Inflammatory macrophage (primary cell): ENCODE data around the gene POLR3G.

Source experiments
- DNase-seq, 2 donors: peaks; one replicate each; pipeline ENCODE4 v3.0.0-alpha.2; 2020 to 2022

POLR3G gene

DNA sequence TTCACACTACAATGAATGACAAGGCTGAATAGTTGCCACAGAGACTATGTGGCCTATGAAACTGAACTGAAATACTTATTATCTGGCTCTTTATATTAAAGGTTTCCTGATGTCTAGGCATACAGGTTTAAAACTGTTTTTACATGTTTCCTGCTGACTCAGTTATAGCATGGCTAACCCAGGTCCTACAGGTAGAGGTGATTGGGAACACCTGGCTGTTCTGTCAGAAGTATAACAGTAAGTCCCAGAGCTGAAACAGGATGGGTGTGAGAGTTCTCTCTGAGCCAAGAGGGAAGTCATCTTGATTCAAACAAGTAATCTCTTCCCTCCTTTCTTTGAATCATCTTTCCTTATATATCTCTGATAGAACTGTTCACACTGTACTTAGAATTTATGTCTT, 79.0 kb downstream of the POLR3G start:
- no peak for DNase-seq

DNA sequence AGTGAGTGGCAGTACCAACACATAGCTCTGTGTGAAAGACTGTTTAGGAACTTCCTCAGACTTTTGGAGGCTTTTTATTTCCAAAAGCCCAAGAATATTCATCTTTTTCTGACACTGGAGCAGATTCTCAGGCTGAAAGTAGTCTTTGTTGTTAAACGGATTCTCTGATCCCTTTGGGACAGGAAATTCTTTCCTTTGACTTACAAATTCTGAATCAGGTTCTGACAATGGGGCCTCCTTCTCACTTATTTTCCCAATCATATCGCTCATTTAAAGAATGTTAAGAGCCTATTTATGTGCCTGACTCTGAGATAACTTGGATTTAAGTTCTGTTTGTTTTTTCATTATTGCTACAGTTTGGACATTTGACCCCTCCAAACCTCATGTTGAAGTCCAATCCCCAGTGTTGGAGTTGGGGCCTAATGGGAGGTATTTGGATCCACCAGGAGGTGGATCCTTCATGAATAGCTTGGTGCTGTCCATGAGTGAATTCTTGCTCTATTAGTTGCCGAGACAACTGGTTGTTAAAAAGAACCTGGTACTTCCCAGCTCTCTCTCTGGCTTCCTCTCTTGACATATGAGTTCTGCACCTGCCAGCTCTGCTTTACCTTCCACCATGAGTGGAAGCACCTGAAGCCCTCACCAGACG, 79.8 kb downstream of the POLR3G start:
- DNase-seq: no peak

DNA sequence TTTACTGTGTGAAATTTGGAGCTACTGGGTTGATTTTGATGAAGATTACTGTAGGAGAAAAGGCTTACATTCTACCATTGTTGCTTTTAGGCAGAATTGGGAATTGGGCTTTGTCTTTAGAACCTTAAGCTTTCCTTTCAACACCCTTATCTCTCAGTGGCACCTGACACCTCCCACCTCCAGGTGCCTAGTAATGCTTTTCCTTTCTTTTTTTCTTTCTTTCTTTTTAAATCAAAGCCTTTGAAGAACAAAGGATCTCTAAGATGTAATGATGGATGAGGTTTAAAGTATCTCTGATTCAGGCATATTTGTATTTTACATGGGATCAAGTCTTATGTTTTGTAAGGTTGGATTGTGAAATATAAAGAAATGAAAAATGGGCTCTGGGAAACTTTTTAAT, 81.0 kb downstream of the POLR3G start:
- DNase-seq: no peak

DNA sequence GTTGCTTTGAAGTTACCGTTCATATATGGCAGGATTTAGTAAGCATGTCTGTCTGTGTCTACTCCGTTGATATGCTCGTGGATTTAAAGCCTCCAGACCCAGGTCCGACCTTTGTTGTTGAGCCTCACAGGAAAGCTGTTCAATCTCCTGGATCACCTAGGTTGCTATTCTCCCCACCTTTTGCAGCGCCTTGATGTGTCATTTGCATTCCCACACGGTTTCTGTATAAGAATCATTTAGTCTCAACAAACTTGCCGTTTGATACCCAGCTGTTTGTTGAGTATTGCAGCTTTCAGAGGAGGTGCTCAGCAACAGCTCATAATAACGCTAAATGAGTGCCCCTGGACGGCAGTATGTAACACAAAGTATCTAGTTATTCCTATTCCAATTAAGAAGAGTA, 82.7 kb downstream of the POLR3G start:
- DNase-seq: no peak

DNA sequence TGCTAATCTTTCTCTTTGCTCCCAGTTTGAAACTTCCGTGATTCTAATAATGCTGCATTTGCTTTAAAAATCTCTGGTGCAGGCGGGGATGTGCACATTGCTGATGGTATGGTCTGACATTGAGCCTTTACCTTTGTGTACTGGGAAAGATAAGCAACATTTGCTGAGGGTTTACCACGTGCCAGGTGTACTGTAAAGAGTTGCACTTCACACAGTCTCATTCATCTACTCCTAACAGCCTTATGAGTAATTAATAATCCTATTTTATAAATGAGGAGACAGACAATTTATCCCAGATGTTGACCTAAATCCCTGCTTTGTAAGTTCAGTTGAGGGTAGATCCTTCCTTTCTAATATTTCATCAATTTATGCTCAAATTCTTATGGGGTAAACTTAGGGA, 83.2 kb downstream of the POLR3G start:
- no peak for DNase-seq

DNA sequence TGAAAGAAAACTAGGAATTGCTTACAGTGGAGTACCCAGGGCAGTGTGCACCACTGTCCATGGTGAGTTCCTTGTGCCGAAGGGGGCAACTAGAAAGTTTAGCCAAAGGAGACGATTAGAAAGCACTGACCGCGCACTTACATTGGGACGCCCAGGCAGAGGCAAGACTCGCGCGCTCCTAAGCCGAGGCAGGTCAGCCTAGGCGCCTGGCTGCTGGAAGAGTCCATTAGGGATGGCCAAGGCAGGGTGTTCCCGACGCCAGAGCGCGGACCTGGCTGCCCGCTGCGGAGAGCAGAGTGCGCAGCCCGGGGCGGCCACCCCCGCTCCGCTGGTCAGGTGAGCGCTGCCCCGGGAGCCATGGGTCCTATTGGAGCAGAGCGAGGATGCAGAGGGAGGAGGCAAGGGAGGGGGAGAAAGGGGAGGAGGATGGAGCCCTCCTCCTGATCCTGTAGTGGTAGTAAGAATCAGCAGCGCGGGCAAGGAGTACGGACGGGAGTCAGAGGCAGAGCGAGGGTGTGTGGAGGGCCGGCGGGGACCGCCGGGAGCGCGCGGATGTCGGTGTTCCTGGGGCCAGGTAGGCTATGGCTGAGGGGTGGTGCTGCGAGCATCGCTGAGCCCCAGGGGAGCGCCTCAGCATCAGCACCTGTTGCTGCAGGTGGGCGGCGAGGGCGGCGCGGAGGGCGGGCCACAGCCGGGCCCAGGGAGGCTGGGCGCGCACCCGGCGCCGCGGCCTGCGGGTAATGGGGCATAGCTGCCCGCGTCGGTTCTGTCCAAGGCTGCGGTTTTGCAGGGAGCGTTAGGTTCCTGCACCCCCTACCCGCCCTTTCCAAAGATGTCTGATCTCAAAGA, 83.9 kb downstream of the POLR3G start, which contains the start of gene ADGRV1:
Gene ADGRV1, plus strand, starts transcription at position 454 of the 849 bp plus-strand sequence. Its CDS starts 99 bp downstream, at position 553.
- peak in 1 of 2 donors; percentile 6 for DNase-seq

DNA sequence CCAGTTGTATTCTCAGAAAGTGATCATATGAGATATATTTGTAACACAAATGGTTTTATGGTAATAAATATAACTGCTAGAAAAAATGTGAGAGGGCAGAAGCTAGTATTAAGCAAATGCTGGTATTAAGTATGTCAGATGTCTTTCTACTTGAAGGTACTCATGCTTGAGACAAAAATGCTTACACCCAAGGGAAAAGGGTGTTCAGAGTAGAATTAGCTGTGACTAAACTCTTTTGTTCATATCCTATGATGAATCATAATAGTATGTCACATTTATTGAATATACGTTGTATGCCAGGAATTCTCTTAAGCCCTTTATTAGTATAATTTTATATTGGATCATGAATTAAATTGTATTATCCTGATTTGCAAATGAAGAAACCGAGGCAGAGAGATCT, 86.1 kb downstream of the POLR3G start:
- DNase-seq: no peak

DNA sequence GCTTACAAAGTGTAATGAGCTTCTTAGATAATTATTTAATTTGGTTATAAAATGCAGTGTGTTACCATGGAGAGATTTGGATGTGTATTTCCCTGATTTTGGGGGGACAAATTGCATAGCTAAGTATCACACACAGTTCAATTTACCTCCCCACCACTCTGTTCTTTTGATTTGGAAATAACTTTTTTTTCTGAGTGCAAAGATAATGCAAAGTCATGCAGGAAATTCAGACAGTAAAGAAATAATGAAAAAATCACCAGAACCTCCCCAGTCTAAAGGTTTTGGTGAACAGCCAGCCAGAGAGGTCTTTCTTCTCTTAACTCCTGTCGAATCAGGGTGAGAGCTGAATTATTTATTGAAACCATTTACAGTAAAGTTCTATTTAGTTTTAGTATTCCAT, 87.1 kb downstream of the POLR3G start:
- DNase-seq: no peak

DNA sequence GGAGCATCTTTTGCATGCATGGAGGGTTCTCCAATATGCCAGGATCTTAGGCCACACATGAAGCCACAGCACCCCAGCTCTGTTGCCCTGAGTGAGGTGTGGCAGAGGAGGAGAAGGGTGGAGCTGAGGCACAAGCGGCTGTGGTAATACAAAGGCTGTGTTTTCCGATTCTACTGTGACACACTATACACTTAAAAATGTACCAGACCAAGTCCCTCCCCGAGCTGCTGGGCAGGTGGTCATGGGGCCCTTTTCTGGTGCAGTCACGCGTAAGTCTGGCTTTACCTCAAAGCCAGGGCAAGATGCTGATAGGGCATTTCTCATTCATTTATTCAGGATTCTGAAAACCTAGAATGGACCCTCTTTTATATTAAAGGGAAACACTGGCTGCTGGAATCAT, 87.7 kb downstream of the POLR3G start:
- DNase-seq: no peak

DNA sequence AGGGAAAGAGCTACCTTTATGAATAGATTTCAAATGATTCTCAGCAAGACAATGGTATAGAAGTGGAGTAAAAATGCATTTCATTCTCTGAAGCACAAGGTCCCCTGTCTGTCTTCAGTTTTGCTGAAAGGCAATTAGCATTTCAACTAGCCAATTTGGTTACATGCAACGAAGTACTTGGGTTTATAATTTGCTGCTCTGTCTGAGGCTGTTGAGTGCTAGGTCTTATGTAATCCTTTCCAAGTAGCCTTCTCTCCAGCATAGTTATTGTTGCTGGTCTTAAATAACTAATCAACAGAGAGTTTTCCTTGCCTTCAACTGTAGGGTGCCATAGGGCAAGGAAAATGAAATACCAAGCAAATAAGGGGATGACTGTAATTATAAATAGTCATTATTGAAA, 88.4 kb downstream of the POLR3G start:
- DNase-seq: no peak
